ENCODE data around the gene TMEM101.
"Not testable (repeated sequence)": the region's sequence is repeated elsewhere in the genome, so short reads cannot be mapped to it uniquely, and the experiment has no call there.

The TMEM101 gene

GRCh38 chr17:44014437-44015172 lies at the start of gene TMEM101:
Gene TMEM101 (minus strand): TSS chr17:44014963. CDS start chr17:44014952, 11 bp downstream.
- Mint-ChIP-seq H3K4me3 (peak within 1 kb of the TSS; percentile 100), H3K9me3 (no peaks in the 10 kb centered on the region), H3K27me3 (ENCODE audit: low read depth) (no peaks in the 10 kb centered on the region), H3K36me3 (ENCODE audit: low read depth) (peaks cover 6% of the 10 kb centered on the region), H3K27ac (peak within 1 kb of the TSS; percentile 95), H3K4me1 (ENCODE audit: low read depth) (peaks cover 14% of the 10 kb centered on the region)

GRCh38 chr17:44063704-44064639 lies 49.2 kb upstream of the TMEM101 start:
- Mint-ChIP-seq H3K36me3 (ENCODE audit: low read depth) (peaks cover 33% of the 10 kb centered on the region), H3K27me3 (ENCODE audit: low read depth) (no peaks in the 10 kb centered on the region), H3K4me1 (ENCODE audit: low read depth) (peaks cover 41% of the 10 kb centered on the region), H3K4me3 (peak overlapping the region; percentile 25), H3K9me3 (no peaks in the 10 kb centered on the region), H3K27ac (no peak overlapping the region)

GRCh38 chr17:44062871-44063270 lies 48.1 kb upstream of the TMEM101 start:
- Mint-ChIP-seq H3K4me1 (ENCODE audit: low read depth) (peaks cover 38% of the 10 kb centered on the region), H3K27me3 (ENCODE audit: low read depth) (no peaks in the 10 kb centered on the region), H3K36me3 (ENCODE audit: low read depth) (peaks cover 34% of the 10 kb centered on the region), H3K9me3 (no peaks in the 10 kb centered on the region), H3K4me3 (no peak overlapping the region), H3K27ac (no peak overlapping the region)

- no peak overlapping the region for H3K4me3 Mint-ChIP-seq
- H3K4me1 Mint-ChIP-seq (ENCODE audit: low read depth), result peaks cover 34% of the 10 kb centered on the region
- peaks cover 34% of the 10 kb centered on the region for H3K36me3 Mint-ChIP-seq (ENCODE audit: low read depth)
- H3K27ac Mint-ChIP-seq, result no peak overlapping the region
- no peaks in the 10 kb centered on the region for H3K27me3 Mint-ChIP-seq (ENCODE audit: low read depth)
- H3K9me3 Mint-ChIP-seq, result no peaks in the 10 kb centered on the region
Measured at GRCh38 chr17:44061446-44061845, 46.7 kb upstream of the TMEM101 start.

- Mint-ChIP-seq H3K4me3 (no peak overlapping the region), H3K9me3 (no peaks in the 10 kb centered on the region), H3K27ac (peak overlapping the region; percentile 15), H3K36me3 (ENCODE audit: low read depth) (peaks cover 40% of the 10 kb centered on the region), H3K4me1 (ENCODE audit: low read depth) (peaks cover 30% of the 10 kb centered on the region), H3K27me3 (ENCODE audit: low read depth) (no peaks in the 10 kb centered on the region)
Measured at GRCh38 chr17:44059101-44059892, 44.5 kb upstream of the TMEM101 start.

GRCh38 chr17:44053125-44053872 lies 38.5 kb upstream of the TMEM101 start:
- H3K36me3 Mint-ChIP-seq (ENCODE audit: low read depth), result peaks cover 26% of the 10 kb centered on the region
- H3K27me3 Mint-ChIP-seq (ENCODE audit: low read depth), result no peaks in the 10 kb centered on the region
- no peak overlapping the region for H3K4me3 Mint-ChIP-seq
- no peak overlapping the region for H3K27ac Mint-ChIP-seq
- peaks cover 9% of the 10 kb centered on the region for H3K4me1 Mint-ChIP-seq (ENCODE audit: low read depth)
- no peaks in the 10 kb centered on the region for H3K9me3 Mint-ChIP-seq

GRCh38 chr17:44049294-44050060 lies 34.7 kb upstream of the TMEM101 start:
- no peaks in the 10 kb centered on the region for H3K9me3 Mint-ChIP-seq
- H3K36me3 Mint-ChIP-seq (ENCODE audit: low read depth), result peaks cover 26% of the 10 kb centered on the region
- H3K4me1 Mint-ChIP-seq (ENCODE audit: low read depth), result peaks cover 12% of the 10 kb centered on the region
- H3K27ac Mint-ChIP-seq, result no peak overlapping the region
- H3K27me3 Mint-ChIP-seq (ENCODE audit: low read depth), result no peaks in the 10 kb centered on the region
- H3K4me3 Mint-ChIP-seq, result no peak overlapping the region

- H3K9me3 Mint-ChIP-seq; H3K27me3 Mint-ChIP-seq (ENCODE audit: low read depth); H3K27ac Mint-ChIP-seq; H3K4me1 Mint-ChIP-seq (ENCODE audit: low read depth); H3K4me3 Mint-ChIP-seq: not testable (repeated sequence)
- H3K36me3 Mint-ChIP-seq (ENCODE audit: low read depth), result peaks cover 12% of the 10 kb centered on the region
Measured at GRCh38 chr17:44046893-44047292, 32.1 kb upstream of the TMEM101 start.

- Mint-ChIP-seq H3K9me3 (no peaks in the 10 kb centered on the region), H3K4me3 (no peak overlapping the region), H3K36me3 (ENCODE audit: low read depth) (peaks cover 15% of the 10 kb centered on the region), H3K27ac (no peak overlapping the region), H3K27me3 (ENCODE audit: low read depth) (no peaks in the 10 kb centered on the region), H3K4me1 (ENCODE audit: low read depth) (peaks cover 9% of the 10 kb centered on the region)
Measured at GRCh38 chr17:44045486-44045885, 30.7 kb upstream of the TMEM101 start.

- Mint-ChIP-seq H3K4me1 (ENCODE audit: low read depth) (peaks cover 19% of the 10 kb centered on the region), H3K4me3 (no peak overlapping the region), H3K36me3 (ENCODE audit: low read depth) (peaks cover 21% of the 10 kb centered on the region), H3K9me3 (no peaks in the 10 kb centered on the region), H3K27ac (no peak overlapping the region), H3K27me3 (ENCODE audit: low read depth) (no peaks in the 10 kb centered on the region)
Measured at GRCh38 chr17:44044071-44044470, 29.3 kb upstream of the TMEM101 start.

- no peak overlapping the region for H3K27ac Mint-ChIP-seq
- H3K4me3 Mint-ChIP-seq, result no peak overlapping the region
- H3K4me1 Mint-ChIP-seq (ENCODE audit: low read depth), result peaks cover 19% of the 10 kb centered on the region
- no peaks in the 10 kb centered on the region for H3K9me3 Mint-ChIP-seq
- H3K36me3 Mint-ChIP-seq (ENCODE audit: low read depth), result peaks cover 19% of the 10 kb centered on the region
- H3K27me3 Mint-ChIP-seq (ENCODE audit: low read depth), result no peaks in the 10 kb centered on the region
Measured at GRCh38 chr17:44043272-44043696, 28.5 kb upstream of the TMEM101 start.

- peak overlapping the region; percentile 10 for H3K4me3 Mint-ChIP-seq
- peak overlapping the region; percentile 81 for H3K27ac Mint-ChIP-seq
- H3K9me3 Mint-ChIP-seq, result no peaks in the 10 kb centered on the region
- no peaks in the 10 kb centered on the region for H3K27me3 Mint-ChIP-seq (ENCODE audit: low read depth)
- peaks cover 22% of the 10 kb centered on the region for H3K36me3 Mint-ChIP-seq (ENCODE audit: low read depth)
- peaks cover 18% of the 10 kb centered on the region for H3K4me1 Mint-ChIP-seq (ENCODE audit: low read depth)
Measured at GRCh38 chr17:44039829-44040635, 25.3 kb upstream of the TMEM101 start.

All from T-helper 1 cell treated with Interleukin-12 subunit alpha and Interleukin-12 subunit beta and Interleukin-4 antibody, amounts not matched to agents 30 μg/mL and 1 μg/mL, for 36 hours (primary cell).